HL-60 (cell line): ENCODE data around the gene RAB28.

Experiments used
- DNase-seq, 2 experiments: peaks; one replicate each; pipeline ENCODE4 v3.0.0-alpha.2; 2010 to 2020; ENCODE audit warnings: low read depth in 1 of 2, low spot score in 1 of 2
- H3K27ac ChIP-seq: fragments of 250-450 bp; sonication (Bioruptor Pico); replicated peaks from 2 replicates; pipeline ENCODE4 v1.5.1; 2020; ENCODE audit warnings: mild to moderate bottlenecking, moderate library complexity
- H3K27me3 ChIP-seq: fragments of 250-450 bp; sonication (Bioruptor Pico); 2 replicates; pipeline ENCODE4 v1.5.1; 2021; ENCODE audit warnings: mild to moderate bottlenecking, moderate library complexity; ENCODE audit not compliant: insufficient read depth, poor library complexity, severe bottlenecking
- H3K4me3 ChIP-seq: replicated peaks from 2 replicates; pipeline ENCODE4 v1.5.1; 2011; ENCODE audit warnings: mild to moderate bottlenecking, control low read depth, low read length; ENCODE audit not compliant: insufficient read depth
- CTCF ChIP-seq: IDR thresholded peaks from one replicate; pipeline ENCODE4 v1.5.1; 2011; ENCODE audit warnings: low read length, control low read depth, inconsistent platforms; ENCODE audit not compliant: insufficient read depth
- GABPA ChIP-seq: IDR thresholded peaks from 2 replicates; pipeline ENCODE4 v1.6.1; 2012; ENCODE audit warnings: low read depth
- POLR2AphosphoS5 ChIP-seq: IDR thresholded peaks from 2 replicates; pipeline ENCODE4 v1.6.1; 2012; ENCODE audit warnings: low read depth
- REST ChIP-seq: IDR thresholded peaks from 2 replicates; pipeline ENCODE4 v1.6.1; 2012; ENCODE audit warnings: low read depth; ENCODE audit not compliant: insufficient replicate concordance
- SPI1 ChIP-seq: IDR thresholded peaks from 2 replicates; pipeline ENCODE4 v1.6.1; 2012; ENCODE audit warnings: low read depth, mild to moderate bottlenecking, borderline replicate concordance

The RAB28 gene

GRCh38 chr4:13496605-13497004 is 12.5 kb upstream of the RAB28 start:
- no peaks in the 10 kb centered on the region for H3K27me3 ChIP-seq
- no peak overlapping the region for H3K4me3 ChIP-seq
- TF ChIP-seq CTCF, result no peak
- TF ChIP-seq SPI1, result no peak
- TF ChIP-seq REST, result no peak
- no peak for TF ChIP-seq POLR2AphosphoS5
- TF ChIP-seq GABPA, result no peak
- H3K27ac ChIP-seq, result no peak overlapping the region
- DNase-seq, result no peak

- TF ChIP-seq SPI1 (no peak), POLR2AphosphoS5 (no peak), CTCF (no peak), REST (no peak), GABPA (no peak)
- Histone ChIP-seq H3K27ac (no peak overlapping the region), H3K27me3 (no peaks in the 10 kb centered on the region), H3K4me3 (no peak overlapping the region)
- DNase-seq, result no peak
These were observed 11.6 kb upstream of the RAB28 start for GRCh38 chr4:13495753-13496152.

- no peaks in the 10 kb centered on the region for H3K27me3 ChIP-seq
- TF ChIP-seq REST (no peak), SPI1 (no peak), POLR2AphosphoS5 (no peak), CTCF (no peak), GABPA (no peak)
- H3K4me3 ChIP-seq, result no peak overlapping the region
- DNase-seq, result no peak
- H3K27ac ChIP-seq, result peak overlapping the region; percentile 54
These were observed 9.7 kb upstream of the RAB28 start for GRCh38 chr4:13493793-13494192.
